ENCODE measurements around the gene SEC22B.
"Not testable (repeated sequence)": the region's sequence is repeated elsewhere in the genome, so short reads cannot be mapped to it uniquely, and the experiment has no call there.

The SEC22B gene

GRCh38 chr1:120127921-120128320 is 48.4 kb downstream of the SEC22B start:
- WGBS, 2 experiments (ENCODE audit: insufficient coverage in 2 of 2): no CpG with 5 or more reads among the region's 1 CpG

GRCh38 chr1:120126216-120126615 is 50.1 kb downstream of the SEC22B start:
- not testable (repeated sequence) for H3K27ac ChIP-seq (ENCODE audit: low read depth, low read length, severe bottlenecking); H3K4me1 ChIP-seq (ENCODE audit: control insufficient read depth, insufficient read depth, low read length, poor library complexity, severe bottlenecking); H3K9me3 ChIP-seq (ENCODE audit: control insufficient read depth, low read length); H3K4me3 ChIP-seq (ENCODE audit: extremely low read depth, insufficient read depth, low read length, poor library complexity, severe bottlenecking); H3K36me3 ChIP-seq (ENCODE audit: control insufficient read depth, insufficient read depth, low read length)
- WGBS, 2 experiments (ENCODE audit: insufficient coverage in 2 of 2): no CpG with 5 or more reads among the region's 6 CpGs

More at GRCh38 chr1:120127921-120128320, 48.4 kb downstream of the SEC22B start:
- not testable (repeated sequence) for H3K9me3 ChIP-seq (ENCODE audit: control insufficient read depth, low read length); H3K4me3 ChIP-seq (ENCODE audit: extremely low read depth, insufficient read depth, low read length, poor library complexity, severe bottlenecking); H3K4me1 ChIP-seq (ENCODE audit: control insufficient read depth, insufficient read depth, low read length, poor library complexity, severe bottlenecking); H3K36me3 ChIP-seq (ENCODE audit: control insufficient read depth, insufficient read depth, low read length); H3K27ac ChIP-seq (ENCODE audit: low read depth, low read length, severe bottlenecking)

GRCh38 chr1:120124628-120125027 is 51.7 kb downstream of the SEC22B start:
- H3K4me3 ChIP-seq (ENCODE audit: extremely low read depth, insufficient read depth, low read length, poor library complexity, severe bottlenecking); H3K27ac ChIP-seq (ENCODE audit: low read depth, low read length, severe bottlenecking); H3K4me1 ChIP-seq (ENCODE audit: control insufficient read depth, insufficient read depth, low read length, poor library complexity, severe bottlenecking); H3K36me3 ChIP-seq (ENCODE audit: control insufficient read depth, insufficient read depth, low read length); H3K9me3 ChIP-seq (ENCODE audit: control insufficient read depth, low read length): not testable (repeated sequence)
- no CpG with 5 or more reads among the region's 1 CpG for WGBS, 2 experiments (ENCODE audit: insufficient coverage in 2 of 2)

GRCh38 chr1:120123813-120124510 is 52.4 kb downstream of the SEC22B start:
- 100% methylated on average over 4 of the region's 4 CpGs for WGBS, 2 experiments (ENCODE audit: insufficient coverage in 2 of 2)

GRCh38 chr1:120122262-120122893 is 53.9 kb downstream of the SEC22B start:
- H3K36me3 ChIP-seq (ENCODE audit: control insufficient read depth, insufficient read depth, low read length); H3K27ac ChIP-seq (ENCODE audit: low read depth, low read length, severe bottlenecking); H3K9me3 ChIP-seq (ENCODE audit: control insufficient read depth, low read length); H3K4me3 ChIP-seq (ENCODE audit: extremely low read depth, insufficient read depth, low read length, poor library complexity, severe bottlenecking); H3K4me1 ChIP-seq (ENCODE audit: control insufficient read depth, insufficient read depth, low read length, poor library complexity, severe bottlenecking): not testable (repeated sequence)
- WGBS, 2 experiments (ENCODE audit: insufficient coverage in 2 of 2): no CpG with 5 or more reads among the region's 5 CpGs

More at GRCh38 chr1:120123813-120124510, 52.4 kb downstream of the SEC22B start:
- H3K36me3 ChIP-seq (ENCODE audit: control insufficient read depth, insufficient read depth, low read length); H3K9me3 ChIP-seq (ENCODE audit: control insufficient read depth, low read length); H3K27ac ChIP-seq (ENCODE audit: low read depth, low read length, severe bottlenecking); H3K4me1 ChIP-seq (ENCODE audit: control insufficient read depth, insufficient read depth, low read length, poor library complexity, severe bottlenecking); H3K4me3 ChIP-seq (ENCODE audit: extremely low read depth, insufficient read depth, low read length, poor library complexity, severe bottlenecking): not testable (repeated sequence)

GRCh38 chr1:120121830-120122229 is 54.5 kb downstream of the SEC22B start:
- no CpG with 5 or more reads among the region's 1 CpG for WGBS, 2 experiments (ENCODE audit: insufficient coverage in 2 of 2)
- not testable (repeated sequence) for H3K9me3 ChIP-seq (ENCODE audit: control insufficient read depth, low read length); H3K4me3 ChIP-seq (ENCODE audit: extremely low read depth, insufficient read depth, low read length, poor library complexity, severe bottlenecking); H3K27ac ChIP-seq (ENCODE audit: low read depth, low read length, severe bottlenecking); H3K4me1 ChIP-seq (ENCODE audit: control insufficient read depth, insufficient read depth, low read length, poor library complexity, severe bottlenecking); H3K36me3 ChIP-seq (ENCODE audit: control insufficient read depth, insufficient read depth, low read length)

- WGBS, 2 experiments (ENCODE audit: insufficient coverage in 2 of 2): no CpG with 5 or more reads among the region's 4 CpGs
- not testable (repeated sequence) for H3K36me3 ChIP-seq (ENCODE audit: control insufficient read depth, insufficient read depth, low read length); H3K4me1 ChIP-seq (ENCODE audit: control insufficient read depth, insufficient read depth, low read length, poor library complexity, severe bottlenecking); H3K27ac ChIP-seq (ENCODE audit: low read depth, low read length, severe bottlenecking); H3K9me3 ChIP-seq (ENCODE audit: control insufficient read depth, low read length); H3K4me3 ChIP-seq (ENCODE audit: extremely low read depth, insufficient read depth, low read length, poor library complexity, severe bottlenecking)
Observed at GRCh38 chr1:120120525-120120924, 55.8 kb downstream of the SEC22B start.

GRCh38 chr1:120117371-120118177 is 58.7 kb downstream of the SEC22B start:
- not testable (repeated sequence) for H3K36me3 ChIP-seq (ENCODE audit: control insufficient read depth, insufficient read depth, low read length); H3K4me1 ChIP-seq (ENCODE audit: control insufficient read depth, insufficient read depth, low read length, poor library complexity, severe bottlenecking); H3K4me3 ChIP-seq (ENCODE audit: extremely low read depth, insufficient read depth, low read length, poor library complexity, severe bottlenecking); H3K9me3 ChIP-seq (ENCODE audit: control insufficient read depth, low read length)
- WGBS, 2 experiments (ENCODE audit: insufficient coverage in 2 of 2): no CpG with 5 or more reads among the region's 4 CpGs
- H3K27ac ChIP-seq (ENCODE audit: low read depth, low read length, severe bottlenecking): peak overlapping the region; percentile 66

GRCh38 chr1:120116094-120116493 is 60.2 kb downstream of the SEC22B start:
- 100% methylated on average over 1 of the region's 2 CpGs; no CpG with 5 or more reads in 1 of the 2 experiments for WGBS, 2 experiments (ENCODE audit: insufficient coverage in 2 of 2)
- H3K4me3 ChIP-seq (ENCODE audit: extremely low read depth, insufficient read depth, low read length, poor library complexity, severe bottlenecking); H3K9me3 ChIP-seq (ENCODE audit: control insufficient read depth, low read length); H3K36me3 ChIP-seq (ENCODE audit: control insufficient read depth, insufficient read depth, low read length); H3K27ac ChIP-seq (ENCODE audit: low read depth, low read length, severe bottlenecking); H3K4me1 ChIP-seq (ENCODE audit: control insufficient read depth, insufficient read depth, low read length, poor library complexity, severe bottlenecking): not testable (repeated sequence)

GRCh38 chr1:120113134-120113533 is 63.2 kb downstream of the SEC22B start:
- H3K4me3 ChIP-seq (ENCODE audit: extremely low read depth, insufficient read depth, low read length, poor library complexity, severe bottlenecking); H3K27ac ChIP-seq (ENCODE audit: low read depth, low read length, severe bottlenecking); H3K9me3 ChIP-seq (ENCODE audit: control insufficient read depth, low read length); H3K36me3 ChIP-seq (ENCODE audit: control insufficient read depth, insufficient read depth, low read length); H3K4me1 ChIP-seq (ENCODE audit: control insufficient read depth, insufficient read depth, low read length, poor library complexity, severe bottlenecking): not testable (repeated sequence)
- no CpG with 5 or more reads among the region's 3 CpGs for WGBS, 2 experiments (ENCODE audit: insufficient coverage in 2 of 2)

GRCh38 chr1:120112212-120112611 is 64.1 kb downstream of the SEC22B start:
- WGBS, 2 experiments (ENCODE audit: insufficient coverage in 2 of 2): no CpG with 5 or more reads among the region's 5 CpGs
- not testable (repeated sequence) for H3K4me3 ChIP-seq (ENCODE audit: extremely low read depth, insufficient read depth, low read length, poor library complexity, severe bottlenecking); H3K36me3 ChIP-seq (ENCODE audit: control insufficient read depth, insufficient read depth, low read length)

More at GRCh38 chr1:120112212-120112611, 64.1 kb downstream of the SEC22B start:
- not testable (repeated sequence) for H3K27ac ChIP-seq (ENCODE audit: low read depth, low read length, severe bottlenecking); H3K4me1 ChIP-seq (ENCODE audit: control insufficient read depth, insufficient read depth, low read length, poor library complexity, severe bottlenecking); H3K9me3 ChIP-seq (ENCODE audit: control insufficient read depth, low read length)
